NCI-H2171 (cell line): Measurements from ENCODE around the gene PGS1.

ENCODE experiments used
- DNase-seq: peaks from one replicate; lab custom pipeline; 2025; lab: John Stamatoyannopoulos, UW

The PGS1 gene

GRCh38 chr17:78427140-78427539 lies 48.7 kb downstream of the PGS1 start:
- no peak for DNase-seq

GRCh38 chr17:78428025-78428575 lies 49.7 kb downstream of the PGS1 start:
- no peak for DNase-seq

DNA sequence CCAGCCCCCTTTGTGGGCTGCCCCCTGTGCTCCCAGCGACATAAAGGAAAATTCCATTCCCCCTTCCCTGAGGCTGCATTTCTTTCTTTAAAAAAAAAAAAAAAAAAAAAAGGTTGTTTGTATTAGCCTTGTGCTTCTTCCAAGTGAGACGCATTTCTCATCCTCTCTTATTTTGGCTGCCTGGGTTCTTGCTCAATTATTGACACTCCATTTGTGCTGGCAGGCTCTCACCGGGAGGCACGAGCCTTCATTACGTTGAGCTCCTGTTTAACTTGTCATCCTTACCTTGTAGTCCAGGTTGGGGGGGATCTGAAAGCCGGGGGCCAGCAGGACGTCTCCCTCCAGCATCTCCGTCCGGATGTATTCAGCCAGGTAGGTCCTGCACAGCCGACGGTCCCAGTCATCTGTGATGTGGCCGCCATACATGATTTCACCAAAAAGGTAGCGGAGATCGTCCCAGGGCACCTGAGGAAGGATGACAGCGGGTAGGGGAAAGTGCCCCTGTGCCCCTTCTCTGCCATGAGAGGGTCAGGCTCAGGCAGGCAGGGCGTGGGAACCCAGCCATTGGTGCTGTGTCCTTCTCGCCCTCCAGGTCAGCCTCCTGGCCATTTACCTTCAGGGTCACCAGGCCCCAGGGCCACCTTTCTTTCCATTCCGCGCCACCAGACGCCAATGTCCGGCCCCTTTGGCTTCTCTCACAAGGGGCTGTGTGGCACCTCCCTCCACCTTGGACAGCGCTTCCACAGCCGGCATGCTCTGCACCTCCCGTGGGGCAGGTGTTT lies 50.6 kb downstream of the PGS1 start:
- no peak for DNase-seq

DNA sequence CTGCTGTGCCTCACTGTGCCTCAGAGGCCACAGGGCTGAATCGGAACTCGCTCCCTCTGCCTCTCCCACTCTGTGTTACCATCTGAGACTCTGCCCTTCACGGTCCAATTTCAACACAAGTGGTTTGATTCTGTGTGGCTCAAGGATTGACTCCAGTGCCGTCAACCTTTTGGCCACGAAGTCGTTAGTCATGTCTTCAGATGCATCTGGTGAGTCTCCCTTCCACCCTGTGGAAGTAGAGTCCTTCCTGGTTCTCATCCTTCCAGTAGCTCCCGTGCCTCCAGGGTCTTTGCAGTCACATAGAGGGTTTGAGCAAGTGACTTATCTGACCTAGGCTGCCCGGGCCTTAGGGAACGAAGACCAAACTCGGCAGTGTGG lies 51.2 kb downstream of the PGS1 start:
- no peak for DNase-seq

DNA sequence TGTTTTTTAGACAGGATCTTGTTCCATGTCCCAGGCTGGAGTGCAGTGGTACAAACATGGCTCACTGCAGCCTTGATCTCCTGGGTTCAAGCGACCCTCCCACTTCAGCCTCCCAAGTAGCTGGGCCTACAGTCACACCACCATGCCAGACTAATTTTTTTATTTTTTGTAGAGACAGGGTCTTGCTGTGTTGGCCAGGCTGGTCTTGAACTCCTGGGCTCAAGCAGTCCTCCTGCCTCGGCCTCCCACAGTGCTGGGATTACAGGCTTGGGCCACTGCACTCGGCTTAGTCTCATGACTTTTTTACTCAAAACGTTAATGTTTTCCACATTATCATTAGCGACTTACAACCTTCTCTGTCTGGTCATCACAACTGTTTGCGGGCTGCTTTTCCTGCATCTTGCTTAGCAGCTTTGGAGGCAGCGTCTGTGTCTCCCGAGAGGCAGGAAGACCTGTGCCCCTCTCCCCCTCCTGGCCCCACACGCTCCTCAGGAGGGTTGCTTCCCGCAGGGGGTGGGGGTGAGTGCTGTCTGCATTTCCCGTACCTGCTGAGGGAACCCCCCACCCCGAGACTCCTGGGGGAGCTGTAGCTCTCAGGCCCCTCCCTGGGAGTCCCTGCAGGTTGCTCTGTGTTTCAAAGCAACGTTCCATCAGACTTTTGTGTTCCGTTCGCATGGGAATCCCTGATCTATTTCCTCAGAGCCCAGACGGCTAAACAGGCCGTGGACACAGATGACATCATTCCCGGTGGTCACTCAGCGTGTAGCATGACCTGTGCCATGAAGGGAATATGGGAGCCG lies 52.6 kb downstream of the PGS1 start:
- DNase-seq, result no peak

- DNase-seq, result no peak
These were observed 53.2 kb downstream of the PGS1 start for GRCh38 chr17:78431692-78431958.

GRCh38 chr17:78432226-78433012 lies 54.0 kb downstream of the PGS1 start:
- DNase-seq, result no peak

- no peak for DNase-seq
These were observed 54.7 kb downstream of the PGS1 start for GRCh38 chr17:78433013-78433727.

GRCh38 chr17:78433780-78434335 lies 55.4 kb downstream of the PGS1 start:
- DNase-seq, result no peak

GRCh38 chr17:78434455-78435329 lies 56.2 kb downstream of the PGS1 start:
- no peak for DNase-seq

GRCh38 chr17:78435330-78436005 lies 57.0 kb downstream of the PGS1 start:
- DNase-seq, result no peak

DNA sequence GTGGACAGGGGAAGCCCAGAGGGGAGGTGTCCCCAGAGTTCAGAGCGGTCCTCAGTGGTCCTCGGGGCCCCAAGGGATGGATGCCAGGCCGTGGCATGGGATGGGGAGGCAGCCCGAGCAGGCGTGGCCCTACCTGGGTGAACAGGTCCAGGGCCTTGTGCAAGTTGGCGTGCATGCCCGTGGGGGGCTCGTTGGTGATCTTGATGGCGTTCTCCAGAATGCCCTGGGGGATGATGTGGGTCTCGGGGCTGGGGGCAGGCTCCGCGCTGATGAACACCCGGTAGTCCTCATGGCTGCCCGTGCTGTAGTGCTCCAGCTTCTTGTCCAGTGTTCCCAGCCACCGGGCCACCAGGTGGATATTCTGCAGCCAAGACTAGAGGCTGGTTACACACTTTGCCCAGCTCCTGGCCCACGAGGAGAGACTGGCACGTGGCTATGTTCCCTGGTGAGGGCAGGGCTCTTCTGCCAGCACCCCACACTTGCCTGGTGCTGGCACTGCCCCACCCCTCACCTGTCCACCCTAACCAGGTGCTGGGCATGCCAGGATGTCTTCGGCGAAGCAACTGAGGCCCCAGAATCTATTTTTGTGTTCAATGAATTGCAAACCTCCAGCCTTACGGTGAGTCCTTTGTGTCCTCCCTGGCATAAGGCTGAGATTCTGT lies 59.2 kb downstream of the PGS1 start:
- no peak for DNase-seq

DNA sequence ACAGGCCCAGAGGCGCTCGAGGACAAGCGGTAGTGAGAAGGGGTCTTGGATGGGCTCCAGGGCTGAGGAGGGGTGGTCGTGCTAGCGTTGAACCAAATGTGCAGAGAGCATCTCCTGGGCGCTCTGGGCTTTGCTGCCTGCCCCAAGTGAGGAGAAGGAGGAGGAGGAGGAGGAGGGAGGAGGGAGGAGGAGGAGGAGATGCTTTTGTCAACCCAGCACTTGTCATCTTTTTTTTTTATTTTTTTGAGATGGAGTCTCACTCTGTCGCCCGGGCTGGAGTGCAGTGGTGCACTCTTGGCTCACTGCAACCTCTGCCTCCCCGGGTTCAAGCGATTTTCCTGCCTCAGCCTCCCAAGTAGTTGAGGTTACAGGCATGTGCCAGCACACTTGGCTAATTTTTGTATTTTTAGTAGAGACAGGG lies 59.8 kb downstream of the PGS1 start:
- DNase-seq, result no peak

- no peak for DNase-seq
These were observed 60.4 kb downstream of the PGS1 start for GRCh38 chr17:78438694-78439325.

DNA sequence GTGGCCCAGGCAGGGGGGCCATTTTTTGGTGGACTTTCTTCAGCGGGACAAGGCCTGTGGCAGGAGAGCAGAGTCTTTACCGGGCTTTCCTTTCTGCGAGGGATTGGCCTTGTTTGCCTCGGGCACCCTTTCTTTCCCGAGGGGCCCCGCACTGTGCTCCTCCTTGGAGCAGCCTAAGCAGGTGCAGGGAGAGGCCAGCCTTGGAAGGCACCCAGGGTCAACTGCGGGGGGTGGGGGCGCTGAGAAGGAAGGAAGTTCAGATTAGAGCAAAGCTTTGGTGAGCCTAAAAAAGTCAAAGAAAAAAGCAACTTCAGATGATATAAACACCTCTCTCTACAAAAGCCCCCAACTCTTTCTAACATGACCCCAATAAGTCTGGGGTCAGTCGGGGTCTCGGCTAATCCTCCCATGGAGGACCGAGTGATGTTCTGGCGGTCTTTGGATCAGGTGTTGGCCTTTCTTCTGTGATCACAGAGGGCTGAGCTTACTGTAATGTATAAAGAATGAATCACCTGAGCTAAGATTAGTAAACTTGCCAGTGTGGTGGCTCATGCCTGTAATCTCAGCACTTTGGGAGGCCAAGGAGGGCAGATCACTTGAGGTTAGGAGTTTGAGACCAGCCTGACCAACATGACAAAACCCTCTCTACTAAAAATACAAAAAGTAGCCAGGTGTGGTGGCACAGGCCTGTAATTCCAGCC lies 63.0 kb downstream of the PGS1 start:
- no peak for DNase-seq

GRCh38 chr17:78442648-78443218 lies 64.3 kb downstream of the PGS1 start:
- DNase-seq, result no peak

DNA sequence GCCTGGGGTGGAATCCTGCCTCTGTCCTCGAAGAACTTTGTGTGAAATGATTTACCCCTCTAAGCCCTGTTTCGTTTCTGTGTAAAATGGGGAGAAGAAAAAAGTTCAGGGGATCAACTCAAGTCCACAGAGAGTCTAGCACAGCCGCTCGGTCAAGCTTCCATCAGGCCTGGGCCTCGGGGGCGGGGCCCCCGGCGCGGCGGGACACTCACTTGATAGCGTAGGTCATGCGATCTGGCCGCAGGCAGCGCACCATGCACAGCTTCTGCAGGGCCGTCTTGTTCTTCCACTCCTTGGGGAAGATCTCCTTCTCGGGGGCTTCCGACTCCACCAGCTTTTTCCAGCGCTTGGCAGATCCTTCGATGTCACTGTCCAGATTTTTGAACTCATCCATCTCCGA lies 65.9 kb downstream of the PGS1 start:
- no peak for DNase-seq

DNA sequence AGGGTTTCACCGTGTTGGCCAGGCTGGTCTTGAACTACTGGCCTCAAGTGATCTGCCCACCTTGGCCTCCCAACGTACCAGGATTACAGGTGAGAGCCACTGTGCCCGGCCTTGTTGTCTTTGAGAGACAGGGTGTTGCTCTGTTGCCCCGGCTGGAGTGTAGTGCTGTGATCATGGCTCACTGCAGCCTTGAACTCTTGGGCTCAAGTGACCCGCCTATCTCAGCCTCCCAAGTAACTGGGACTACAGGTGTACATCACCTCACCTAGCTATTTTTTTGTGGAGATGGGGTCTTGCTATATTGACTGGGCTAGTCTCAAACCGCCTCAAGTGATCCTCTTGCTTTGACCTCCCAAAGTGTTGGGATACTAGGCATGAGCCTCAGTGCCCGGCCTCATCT lies 68.4 kb downstream of the PGS1 start:
- no peak for DNase-seq
